ENCODE results near the gene NSFL1C.

Gene NSFL1C

DNA sequence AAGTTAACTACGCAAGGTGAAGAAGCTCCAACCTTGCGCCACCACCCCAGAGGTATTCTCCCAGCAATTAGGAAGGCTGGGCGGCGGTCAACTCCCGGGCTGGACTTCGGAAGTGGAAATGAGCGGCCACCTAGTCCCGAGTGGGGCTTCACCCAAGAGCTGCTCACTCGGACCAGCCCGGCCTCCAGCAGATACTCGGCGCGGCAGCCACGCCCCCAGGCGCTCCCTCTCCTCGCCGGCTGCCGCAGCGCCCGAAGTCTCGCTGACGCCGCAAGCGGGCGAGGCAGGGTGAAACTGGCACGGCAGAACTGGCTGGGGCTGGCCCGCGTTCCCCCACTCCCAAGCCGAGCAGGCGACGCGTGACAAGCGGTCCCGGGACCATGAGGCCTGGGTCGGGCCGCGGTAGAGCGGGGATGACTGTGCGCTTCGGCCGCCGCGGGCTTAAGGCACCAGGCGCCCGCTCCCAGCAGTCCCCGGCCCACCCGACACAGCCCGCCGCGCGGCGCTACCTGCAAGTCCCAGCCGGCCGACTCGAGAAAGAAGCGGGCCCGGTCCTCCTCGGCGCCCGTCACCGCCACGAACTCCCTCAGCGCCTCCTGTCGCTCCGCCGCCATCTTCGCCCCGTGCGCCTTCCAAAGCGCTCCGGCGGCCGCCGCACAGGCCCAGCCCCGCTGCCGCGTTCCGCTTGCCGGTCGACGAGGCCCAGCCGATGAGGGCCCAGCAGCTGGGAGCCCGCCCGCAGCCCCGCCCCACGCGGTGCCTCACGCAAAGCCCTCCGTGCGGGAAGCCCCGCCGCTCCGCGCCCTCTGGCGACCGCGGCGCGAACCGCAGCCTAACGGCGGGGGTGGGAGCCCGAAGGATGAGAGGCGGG, at the start of gene NSFL1C:
TSS of gene NSFL1C (minus strand) at position 639 of the 871 bp plus-strand sequence. CDS start at position 614, 25 bp downstream.
- peak; percentile 96 for TF ChIP-seq CTCF (IDR thresholded peaks at IDR 0.05)
- DNase-seq (ENCODE audit: low spot score), result peak; percentile 95

DNA sequence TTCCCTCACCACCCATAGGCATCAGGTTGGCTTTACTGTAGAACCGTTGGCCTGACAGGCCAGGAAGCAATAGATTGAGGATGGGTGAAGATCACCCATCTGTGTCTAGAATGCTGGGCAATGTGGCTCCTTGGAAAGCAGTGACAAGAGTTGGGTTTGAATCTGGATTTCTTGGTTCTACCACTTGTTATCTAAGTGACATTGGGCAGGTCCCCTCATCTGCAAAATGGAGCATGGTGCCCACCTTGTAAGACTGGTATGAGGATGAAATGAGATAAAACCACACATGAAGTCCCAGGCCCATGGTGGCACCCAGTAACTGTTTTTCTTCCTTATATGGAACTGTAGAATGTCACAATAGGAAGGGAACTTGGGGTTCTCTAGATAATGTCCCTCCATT, 47.2 kb upstream of the NSFL1C start:
- no peak for TF ChIP-seq CTCF (IDR thresholded peaks at IDR 0.05)
- no peak for DNase-seq (ENCODE audit: low spot score)
- H3K4me3 ChIP-seq, result no peak overlapping the region
- no peak overlapping the region for H3K27ac ChIP-seq

More for the DNA sequence above, at the start of gene NSFL1C:
- Histone ChIP-seq H3K27ac (peak within 1 kb of the TSS; percentile 75 to 88), H3K4me3 (peak within 1 kb of the TSS; percentile 88)

GRCh38 chr20:1509237-1509636, 42.6 kb upstream of the NSFL1C start:
- DNase-seq (ENCODE audit: low spot score), result no peak
- Histone ChIP-seq H3K27ac (no peak overlapping the region), H3K4me3 (no peak overlapping the region)
- TF ChIP-seq CTCF (IDR thresholded peaks at IDR 0.05), result no peak

GRCh38 chr20:1508574-1508973, 41.9 kb upstream of the NSFL1C start:
- H3K4me3 ChIP-seq, result no peak overlapping the region
- TF ChIP-seq CTCF (IDR thresholded peaks at IDR 0.05), result no peak
- H3K27ac ChIP-seq, result no peak overlapping the region
- DNase-seq (ENCODE audit: low spot score), result no peak

DNA sequence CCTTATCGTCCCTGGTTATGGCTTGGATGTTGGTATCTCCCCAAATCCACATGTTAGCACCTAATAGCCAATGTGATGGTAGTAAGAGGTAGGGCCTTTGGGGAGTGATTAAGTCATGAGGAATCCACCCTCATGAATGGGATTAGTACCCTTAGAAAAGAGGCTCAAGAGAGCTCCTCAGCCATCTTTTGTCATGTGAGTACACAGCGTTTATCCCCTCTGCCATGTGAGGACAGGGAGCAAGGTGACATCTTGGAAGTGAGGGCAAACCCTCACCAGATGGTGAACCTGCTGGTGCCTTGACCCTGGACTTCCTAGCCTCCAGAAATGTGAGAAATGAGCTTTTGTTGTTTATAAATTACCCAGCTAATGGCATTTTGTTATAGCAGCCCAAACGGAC, 40.6 kb upstream of the NSFL1C start:
- no peak overlapping the region for H3K27ac ChIP-seq
- no peak for TF ChIP-seq CTCF (IDR thresholded peaks at IDR 0.05)
- no peak overlapping the region for H3K4me3 ChIP-seq
- no peak for DNase-seq (ENCODE audit: low spot score)

- DNase-seq (ENCODE audit: low spot score), result no peak
- H3K27ac ChIP-seq, result no peak overlapping the region
These were observed 39.2 kb upstream of the NSFL1C start for GRCh38 chr20:1505871-1506270.

More at GRCh38 chr20:1505871-1506270, 39.2 kb upstream of the NSFL1C start:
- H3K4me3 ChIP-seq, result no peak overlapping the region
- TF ChIP-seq CTCF (IDR thresholded peaks at IDR 0.05), result no peak

Data from coronary artery (tissue), 2 donors.